HG03460 (cell line): ENCODE measurements around the gene ADGRB3.
"Not testable (repeated sequence)": the region's sequence is repeated elsewhere in the genome, so short reads cannot be mapped to it uniquely, and the experiment has no call there.

Source experiments
- ATAC-seq: cut with Tn5 transposase; IDR thresholded peaks from one replicate; pipeline ENCODE4 v1.9.1; 2021; ENCODE audit not compliant: unreplicated experiment

ADGRB3 gene

DNA sequence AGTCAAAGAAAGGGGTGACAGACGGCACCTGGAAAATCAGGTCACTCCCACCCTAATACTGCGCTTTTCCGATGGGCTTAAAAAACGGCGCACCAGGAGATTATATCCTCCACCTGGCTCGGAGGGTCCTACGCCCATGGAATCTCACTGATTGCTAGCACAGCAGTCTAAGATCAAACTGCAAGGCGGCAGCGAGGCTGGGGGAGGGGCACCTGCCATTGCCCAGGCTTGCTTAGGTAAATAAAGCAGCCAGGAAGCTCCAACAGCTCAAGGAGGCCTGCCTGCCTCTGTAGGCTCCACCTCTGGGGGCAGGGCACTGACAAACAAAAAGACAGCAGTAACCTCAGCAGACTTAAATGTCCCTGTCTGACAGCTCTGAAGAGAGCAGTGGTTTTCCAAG lies 277.7 kb downstream of the ADGRB3 start:
- ATAC-seq: not testable (repeated sequence)

DNA sequence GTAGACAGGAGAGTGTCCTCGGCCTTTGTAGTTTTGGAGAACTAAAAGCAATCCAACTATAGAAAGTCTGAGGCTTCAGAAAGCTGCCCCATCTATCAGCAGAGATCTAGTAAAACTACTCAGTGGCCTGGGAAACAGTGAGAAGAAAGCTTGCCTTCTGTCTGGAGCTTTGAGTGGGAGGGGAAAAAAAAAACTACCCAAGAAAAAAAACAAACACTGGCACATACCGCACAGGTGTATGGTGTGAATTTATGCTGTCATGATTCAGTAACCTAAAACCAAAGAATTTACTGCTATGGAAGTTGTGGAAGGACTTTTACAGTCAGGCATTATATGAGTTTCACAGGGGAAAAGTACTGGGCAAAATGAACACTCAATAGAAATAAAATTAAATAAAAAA lies 280.5 kb downstream of the ADGRB3 start:
- ATAC-seq: no peak

DNA sequence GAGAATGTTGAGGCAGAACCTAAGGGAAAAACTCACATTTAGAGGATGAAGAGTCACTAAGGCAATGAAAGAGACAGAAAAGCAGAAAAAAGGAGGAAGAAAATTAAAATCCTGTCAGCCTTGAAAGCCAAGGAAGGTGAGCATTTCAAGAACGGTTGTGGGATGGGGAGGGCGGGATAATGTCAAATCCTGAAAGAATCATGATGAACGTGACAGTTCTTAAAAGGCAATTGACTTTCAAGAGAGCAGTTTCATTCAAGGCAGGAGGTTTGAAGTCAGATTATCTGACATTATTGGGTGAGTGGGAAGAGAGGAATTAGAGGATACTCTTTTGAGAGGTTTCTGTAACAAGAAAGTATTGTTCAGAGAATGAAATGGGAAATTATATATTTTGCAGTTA lies 284.5 kb downstream of the ADGRB3 start:
- ATAC-seq: no peak

DNA sequence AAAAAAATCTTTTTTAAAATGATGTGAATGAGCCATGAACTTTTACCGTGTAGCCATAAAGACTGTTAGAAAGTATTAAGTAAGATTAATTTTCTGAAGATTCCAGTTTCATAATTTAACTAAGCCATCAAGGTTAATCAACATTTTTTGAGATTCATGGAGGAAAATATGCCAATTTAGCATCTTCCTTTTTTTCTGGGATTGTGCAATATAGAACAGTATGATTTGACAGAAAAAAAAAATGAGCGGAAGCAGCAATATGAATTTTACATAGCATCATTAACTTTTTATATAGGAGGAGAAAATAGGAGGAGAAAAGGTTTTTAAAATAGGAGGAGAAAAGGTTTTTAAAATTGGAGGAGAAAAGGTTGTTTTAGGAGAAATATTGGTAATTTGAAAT lies 306.3 kb downstream of the ADGRB3 start:
- no peak for ATAC-seq

DNA sequence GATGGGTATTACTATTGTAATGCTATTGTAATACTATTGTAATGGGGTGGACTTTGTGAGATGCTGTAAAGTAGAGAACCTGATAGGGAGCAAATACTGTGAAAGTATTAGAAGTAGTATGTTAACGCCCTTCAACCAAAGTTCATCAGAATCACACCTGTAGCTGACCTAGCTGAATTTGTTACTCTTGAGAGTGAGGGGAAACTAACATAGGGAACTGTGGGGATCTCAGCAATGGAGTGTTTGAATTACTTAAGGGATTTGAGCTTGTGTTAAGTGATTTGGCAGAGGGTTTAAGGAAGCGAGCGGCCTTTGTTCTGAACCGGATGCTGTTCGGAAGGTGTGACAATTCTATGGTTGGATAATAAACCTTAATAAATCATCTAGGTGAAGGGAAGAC lies 312.6 kb downstream of the ADGRB3 start:
- no peak for ATAC-seq

DNA sequence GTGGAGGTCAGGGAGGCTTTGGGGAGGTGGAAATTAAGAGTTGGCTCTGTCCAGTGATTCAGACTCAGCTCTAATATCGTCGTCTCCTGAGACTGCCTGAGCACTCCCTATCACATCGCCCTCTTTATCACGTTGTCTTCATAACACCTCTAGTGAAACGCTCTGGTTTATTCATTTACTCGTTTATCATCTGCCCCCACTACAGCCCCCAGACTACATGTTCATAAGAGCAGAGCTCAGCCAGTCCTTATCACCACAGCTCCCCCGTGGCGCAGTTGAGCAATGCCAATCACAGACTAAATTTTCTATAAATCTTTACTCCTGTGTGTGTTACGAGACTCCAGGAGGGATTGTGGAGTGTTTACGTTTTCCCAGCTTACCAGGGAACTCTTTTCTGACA lies 316.2 kb downstream of the ADGRB3 start:
- no peak for ATAC-seq

DNA sequence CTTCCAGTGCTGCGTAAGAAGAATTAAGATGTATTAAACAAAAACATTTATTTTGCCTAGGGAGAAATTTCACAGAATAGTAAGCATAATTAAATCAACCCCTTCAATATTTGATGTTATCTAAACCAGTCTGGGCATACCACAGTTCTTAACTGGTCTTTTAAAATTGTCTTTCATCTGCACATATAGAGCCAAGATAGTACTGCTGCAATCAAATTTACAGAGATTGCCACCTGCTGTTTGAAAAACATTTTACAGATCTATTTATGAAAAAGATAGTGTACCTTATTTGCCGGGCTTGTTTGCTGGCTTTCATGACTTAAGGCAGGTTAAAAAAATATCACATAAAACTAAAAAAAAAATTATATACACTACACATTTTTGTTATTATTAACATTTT lies 323.2 kb downstream of the ADGRB3 start:
- no peak for ATAC-seq

DNA sequence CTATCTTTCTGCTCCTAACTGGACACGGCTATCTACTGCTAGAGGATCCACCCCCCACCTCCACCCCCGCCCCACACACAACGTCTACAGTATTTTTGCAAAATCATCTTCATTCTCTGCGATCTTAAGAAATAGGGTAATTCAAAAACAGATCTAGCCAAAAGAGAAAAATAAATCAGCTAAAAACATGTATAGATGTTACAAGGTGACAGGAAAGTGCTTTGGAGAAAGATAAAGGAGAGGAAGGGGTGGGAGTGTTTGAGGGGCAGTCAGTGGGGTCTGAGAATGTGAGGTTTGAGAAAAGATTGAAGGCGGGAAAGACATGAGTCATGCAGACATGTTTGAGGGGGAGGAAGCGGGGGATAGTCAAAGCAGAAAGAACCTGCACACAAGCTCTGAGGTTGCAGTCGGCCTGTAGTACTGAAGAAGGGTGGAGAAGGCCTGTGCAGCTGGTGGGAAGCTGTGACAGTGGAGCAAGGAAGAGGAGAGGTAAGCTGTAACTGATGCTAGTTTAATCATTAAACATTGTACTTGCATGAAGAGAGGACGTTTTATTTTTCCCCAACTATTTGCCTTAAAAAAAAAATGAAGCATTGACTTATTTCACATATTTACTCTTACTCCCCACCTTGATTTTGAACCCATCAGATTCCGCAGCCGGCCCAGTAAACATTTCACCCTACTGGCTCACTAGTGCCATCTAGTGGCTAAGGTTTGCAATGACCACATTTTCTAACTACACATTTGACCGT lies 332.6 kb downstream of the ADGRB3 start:
- ATAC-seq: peak; percentile 91

DNA sequence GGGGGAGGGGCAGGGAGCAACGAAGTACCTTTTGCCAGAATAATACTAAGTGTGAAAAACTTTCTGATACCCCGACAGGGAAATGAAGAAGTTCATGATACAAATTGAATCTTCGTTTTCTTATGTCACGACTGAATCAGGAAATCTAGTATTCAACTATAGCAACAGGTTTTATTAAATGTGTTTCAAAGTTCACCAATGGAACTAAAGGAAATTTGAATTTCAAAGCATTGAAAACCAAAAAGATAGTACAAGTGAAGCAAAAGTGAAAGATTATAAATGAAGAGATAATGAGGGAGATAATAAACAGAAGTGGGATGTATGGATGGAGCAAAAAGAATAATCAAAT lies 333.2 kb downstream of the ADGRB3 start:
- no peak for ATAC-seq

DNA sequence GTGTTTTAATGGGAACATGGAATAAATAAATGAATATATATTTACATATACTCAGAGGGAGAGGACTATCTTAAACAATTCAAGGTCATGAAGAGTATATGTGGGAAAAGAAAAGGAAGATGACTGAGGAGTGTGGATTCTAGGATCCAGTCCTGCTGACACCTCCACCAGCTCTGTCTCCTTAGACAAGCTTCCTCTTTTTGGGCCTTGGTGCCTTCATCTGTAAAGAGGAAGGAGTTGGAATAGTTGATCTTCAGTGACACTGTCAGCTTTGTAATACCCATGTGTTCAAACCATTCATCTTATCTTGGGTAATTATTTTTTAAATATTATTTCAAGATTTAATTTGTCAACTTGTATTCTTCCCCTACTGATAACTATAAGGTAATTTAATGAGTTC lies 338.0 kb downstream of the ADGRB3 start:
- no peak for ATAC-seq

DNA sequence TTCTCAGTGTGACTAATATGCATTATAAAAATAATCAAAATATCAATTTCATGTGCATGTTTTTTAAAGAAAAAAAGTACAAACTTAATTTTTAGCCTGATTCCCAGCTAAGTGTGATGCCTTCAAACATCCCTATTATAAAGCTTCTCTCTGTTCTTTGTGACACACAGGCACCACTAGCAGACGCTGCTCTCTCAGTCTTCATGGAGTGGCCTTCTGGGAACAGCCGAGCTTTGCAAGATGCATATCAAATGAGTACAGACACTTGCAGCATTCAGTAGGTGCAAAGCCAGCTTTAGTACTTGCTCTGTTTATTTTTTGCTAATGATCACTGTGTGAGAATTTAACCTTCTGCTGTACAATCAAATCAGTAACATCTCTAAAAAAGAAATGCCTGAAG lies 340.0 kb downstream of the ADGRB3 start:
- ATAC-seq: no peak

DNA sequence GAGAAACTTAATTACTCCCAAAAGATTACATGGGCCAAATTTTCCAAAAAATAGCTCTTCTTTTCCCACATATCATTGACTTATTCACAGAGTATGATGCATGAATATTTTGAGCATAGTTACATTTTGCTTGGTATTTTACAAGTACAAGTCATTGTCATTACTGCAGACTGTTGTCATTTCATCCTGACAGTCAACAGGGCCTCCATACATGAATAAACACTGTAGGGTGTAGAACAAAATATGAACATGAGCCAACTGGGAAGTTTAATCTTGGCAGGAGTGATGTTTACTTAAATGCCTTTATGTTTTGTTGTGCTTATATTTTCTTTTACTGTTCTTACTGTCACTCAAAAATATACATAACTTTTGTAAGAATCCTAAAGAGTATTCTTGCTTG lies 340.7 kb downstream of the ADGRB3 start:
- ATAC-seq: no peak

DNA sequence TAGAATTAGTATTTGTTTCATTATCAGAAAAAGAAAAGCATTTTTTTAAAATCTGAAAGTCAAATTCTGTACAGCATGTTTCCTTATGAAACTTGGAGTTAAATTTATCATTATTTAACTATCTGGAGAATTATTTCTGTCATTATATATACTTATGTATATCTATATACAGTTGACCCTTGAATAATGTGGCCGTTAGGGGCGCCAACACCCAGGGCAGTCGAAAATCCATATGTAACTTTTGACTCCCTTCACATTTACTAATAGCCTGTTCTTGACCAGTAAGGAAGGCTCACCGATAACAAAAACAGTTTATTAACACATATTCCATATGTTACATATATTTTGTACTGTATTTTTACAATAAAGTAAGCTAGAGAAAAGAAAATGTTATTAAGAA lies 341.2 kb downstream of the ADGRB3 start:
- no peak for ATAC-seq

DNA sequence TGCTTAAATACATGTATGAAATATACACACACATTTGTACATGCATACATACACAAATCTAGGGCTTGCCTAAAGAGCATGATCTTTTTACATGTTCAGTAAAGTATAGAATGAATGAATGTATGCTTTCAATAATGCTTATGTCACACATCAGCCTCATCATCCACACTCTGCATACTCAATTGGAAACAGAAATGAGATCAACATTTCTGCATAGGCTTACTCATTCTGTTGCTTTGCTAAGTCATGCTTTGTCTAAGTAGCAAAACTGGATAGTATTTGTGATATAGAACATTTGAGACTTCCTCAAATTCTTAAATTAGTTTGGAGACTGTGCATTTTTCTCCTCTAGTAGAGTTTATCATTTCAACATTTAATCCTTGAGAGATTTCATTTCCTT lies 343.3 kb downstream of the ADGRB3 start:
- no peak for ATAC-seq

DNA sequence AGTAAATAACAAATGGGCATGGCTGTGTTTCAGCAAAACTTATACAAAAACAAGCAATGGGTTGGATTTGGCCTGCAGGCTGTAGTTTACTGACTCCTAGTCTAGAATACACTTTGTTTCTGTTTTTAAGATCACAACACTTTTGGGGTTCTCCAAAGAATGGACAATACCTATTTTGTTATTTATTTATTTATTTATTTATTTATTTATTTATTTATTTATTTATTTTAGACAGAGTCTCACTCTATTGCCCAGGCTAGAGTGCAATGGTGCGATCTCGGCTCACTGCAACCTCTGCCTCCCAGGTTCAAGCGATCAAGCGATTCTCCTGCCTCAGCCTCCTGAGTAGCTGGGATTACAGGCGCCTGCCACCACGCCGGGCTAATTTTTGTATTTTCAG lies 346.6 kb downstream of the ADGRB3 start:
- ATAC-seq: not testable (repeated sequence)

DNA sequence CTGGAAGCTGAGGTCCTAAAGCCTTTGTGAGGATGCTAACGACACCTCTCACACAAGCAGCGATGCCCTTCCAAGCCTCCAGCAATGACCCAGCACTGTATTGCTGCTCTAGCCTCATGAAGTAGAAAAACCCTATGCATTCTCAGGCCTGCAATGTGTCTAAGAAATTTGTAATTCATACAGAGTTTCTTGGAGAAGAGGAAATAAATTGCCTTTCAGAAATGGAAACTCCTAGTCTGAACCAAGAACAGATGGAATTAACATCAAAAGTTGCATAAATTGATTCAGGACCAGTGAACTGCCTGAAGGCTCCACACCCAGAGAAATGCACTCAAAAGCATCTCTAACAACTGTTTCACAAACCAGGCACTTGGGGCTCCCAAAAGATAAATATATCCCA lies 353.6 kb downstream of the ADGRB3 start:
- no peak for ATAC-seq

DNA sequence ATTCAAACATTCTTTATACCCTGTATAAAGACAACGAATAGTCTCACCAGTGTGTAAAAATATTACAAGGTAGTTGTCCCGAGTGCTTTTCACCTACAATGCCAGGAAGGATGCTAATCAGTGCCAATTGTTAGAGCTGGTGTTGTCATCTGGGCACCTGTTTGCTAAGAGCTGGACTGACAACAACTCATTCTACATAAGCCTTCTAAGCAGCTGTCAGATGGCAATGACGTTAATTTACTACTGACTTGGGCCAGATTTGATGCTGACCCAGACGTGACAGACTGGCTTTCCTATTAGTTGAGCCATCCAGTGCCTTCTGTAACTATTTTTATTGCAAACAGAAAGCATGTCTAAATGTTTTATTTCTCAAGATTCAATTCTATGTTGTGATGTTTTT lies 355.2 kb downstream of the ADGRB3 start:
- ATAC-seq: no peak

DNA sequence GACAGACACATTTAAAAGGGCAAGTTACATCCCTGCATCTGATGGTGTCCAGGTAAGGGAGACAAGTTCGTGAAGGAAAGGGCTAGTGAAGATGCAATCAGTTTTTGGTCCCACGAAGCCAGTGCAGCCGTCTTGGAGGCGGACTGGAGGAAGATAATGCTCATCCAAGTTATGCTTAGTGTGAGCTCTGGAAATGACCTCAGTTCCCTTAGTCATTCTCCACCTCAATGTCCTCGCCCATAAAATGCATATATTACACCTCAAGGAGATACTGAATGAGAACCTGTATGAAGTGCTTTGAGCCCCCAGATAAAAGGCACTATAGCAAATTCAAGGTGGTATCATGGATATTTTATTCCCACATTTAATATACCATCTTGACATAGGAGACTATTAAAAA lies 358.8 kb downstream of the ADGRB3 start:
- no peak for ATAC-seq

DNA sequence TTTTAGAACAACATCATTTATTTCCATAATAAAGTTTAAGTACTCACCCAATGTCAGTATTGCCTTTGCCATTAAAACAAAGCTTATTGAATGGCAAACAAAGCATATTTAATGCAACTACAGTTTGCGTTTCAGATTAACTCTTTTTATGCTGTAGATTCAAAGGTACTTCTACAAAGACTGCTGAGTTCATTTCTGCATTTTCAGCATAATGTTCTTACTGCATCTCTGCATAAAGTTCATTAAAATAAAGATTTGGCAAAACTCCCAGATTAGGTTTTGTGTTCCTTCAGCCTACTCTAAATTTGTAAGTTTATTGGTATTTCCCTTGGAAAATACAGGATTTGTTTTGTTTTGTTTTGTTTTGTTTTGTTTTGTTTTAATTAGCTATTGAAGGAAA lies 359.4 kb downstream of the ADGRB3 start:
- ATAC-seq: no peak

DNA sequence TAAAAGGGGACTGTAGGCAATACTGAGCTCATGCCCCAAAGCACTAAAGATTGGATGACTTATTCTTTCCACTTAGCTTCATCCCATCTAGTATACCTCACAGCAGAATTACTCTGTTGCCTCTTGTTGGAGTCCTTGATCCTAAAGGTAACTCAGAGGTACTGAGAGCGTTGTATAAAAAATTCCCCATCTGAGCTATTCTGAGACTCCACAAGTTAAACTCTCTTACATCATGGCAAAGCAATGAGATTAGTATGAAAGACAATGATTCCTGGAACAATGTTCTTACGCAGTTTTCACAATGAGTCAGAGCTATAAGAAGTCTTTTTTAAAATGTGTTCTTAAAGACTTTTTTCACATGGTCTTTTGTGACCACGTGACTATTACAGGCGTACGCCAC lies 370.1 kb downstream of the ADGRB3 start:
- ATAC-seq: no peak

DNA sequence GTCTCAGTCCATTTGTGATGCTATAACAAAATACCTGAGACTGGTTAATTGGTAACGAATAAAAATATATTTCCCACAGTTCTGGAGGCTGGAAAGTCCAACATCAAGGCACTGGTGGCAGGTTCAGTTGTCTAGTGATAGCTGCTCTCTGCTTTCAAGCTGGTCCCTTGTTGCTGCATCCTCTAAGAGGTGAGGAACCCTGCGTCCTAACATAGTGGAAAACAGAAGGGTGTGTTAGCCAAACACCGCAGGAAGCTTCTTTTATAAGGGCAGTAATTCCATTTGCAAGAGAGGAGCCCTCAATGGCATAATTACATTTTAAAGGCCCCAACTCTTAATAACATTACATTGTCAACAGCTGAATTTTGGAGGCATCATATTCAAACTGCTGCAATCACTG lies 372.7 kb downstream of the ADGRB3 start:
- ATAC-seq: no peak

DNA sequence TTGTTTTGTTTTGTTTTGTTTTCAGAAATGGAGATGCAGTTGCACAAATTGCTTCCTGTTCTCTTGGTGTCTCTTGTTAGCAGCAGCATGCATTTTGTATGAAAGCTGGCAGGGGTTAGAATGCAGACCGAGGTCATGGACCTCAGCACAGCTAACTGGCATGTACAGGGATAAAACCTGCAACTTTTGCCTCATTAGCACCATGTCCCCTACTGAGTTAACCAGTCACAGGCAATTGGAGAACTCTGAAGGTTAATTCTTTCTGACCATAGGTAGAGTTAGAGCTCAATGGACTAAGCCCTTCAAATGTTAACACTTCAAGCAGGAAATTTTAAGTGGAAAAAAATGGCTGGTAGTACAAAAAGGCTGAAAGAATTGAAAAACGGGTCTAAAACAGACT lies 377.1 kb downstream of the ADGRB3 start:
- no peak for ATAC-seq

DNA sequence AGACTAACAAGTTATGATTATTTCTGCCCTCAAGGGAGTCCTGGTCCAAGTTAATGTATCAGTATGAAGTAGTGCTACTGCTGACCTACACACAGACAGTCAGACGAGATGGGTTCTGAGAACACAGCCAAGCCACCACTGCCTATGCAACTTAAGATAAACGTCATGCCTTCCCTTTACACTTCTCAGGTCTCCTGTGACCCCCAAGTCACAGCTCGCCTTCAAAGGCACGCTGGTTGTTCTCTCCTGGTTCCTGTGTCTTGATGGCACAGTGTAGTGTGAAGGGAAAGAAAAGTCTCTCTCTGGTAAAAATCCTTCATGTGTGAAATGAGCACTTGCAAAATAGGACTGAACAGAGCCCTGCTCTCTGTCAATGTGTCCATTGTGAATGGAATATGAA lies 377.8 kb downstream of the ADGRB3 start:
- ATAC-seq: no peak

DNA sequence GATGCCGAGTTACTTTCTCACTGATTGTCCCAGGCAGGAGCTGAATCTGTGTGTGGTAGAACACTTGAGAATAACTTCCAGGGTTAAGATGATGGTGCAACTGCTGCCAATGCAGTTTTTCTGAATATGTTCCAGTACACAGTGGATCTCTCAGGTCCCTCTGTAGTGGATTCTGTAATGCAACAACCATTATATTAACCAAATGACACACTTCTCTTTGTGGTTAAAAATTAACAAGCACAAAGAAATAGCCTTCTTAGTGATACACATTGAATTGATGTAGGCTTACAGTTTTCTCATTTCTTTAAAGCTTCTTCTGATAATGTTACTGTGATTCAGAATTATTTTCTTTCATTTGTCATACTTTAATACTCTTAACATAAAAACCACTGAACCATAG lies 383.8 kb downstream of the ADGRB3 start:
- no peak for ATAC-seq
